GM19239 (cell line): Measurements from ENCODE around the gene PCARE.

Experiments used
- DNase-seq: peaks from one replicate; pipeline ENCODE4 v3.0.0; 2011; ENCODE audit warnings: low spot score; ENCODE audit not compliant: insufficient read length
- FAIRE-seq: peaks from 2 replicates; lab custom pipeline; 2011; peaks lifted over from hg19 to GRCh38; lab: Jason Lieb, UNC

The PCARE gene

DNA sequence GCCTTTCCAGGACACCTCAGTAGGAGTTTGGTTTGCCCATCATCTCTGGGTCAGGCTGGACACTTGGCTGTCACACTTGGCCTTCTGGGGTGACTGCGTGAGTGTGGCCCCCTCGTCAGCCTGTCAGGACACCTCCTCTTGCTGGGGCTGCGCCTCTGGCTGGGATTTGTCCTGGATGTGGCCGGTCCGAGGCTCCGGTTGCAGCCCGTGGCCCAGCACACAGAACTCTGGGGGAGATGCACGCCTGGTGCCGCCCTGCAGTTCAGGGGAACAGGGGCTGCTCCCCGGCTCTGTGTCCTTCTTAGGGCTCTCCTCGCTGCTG lies 9.6 kb downstream of the PCARE start:
- DNase-seq = no peak

DNA sequence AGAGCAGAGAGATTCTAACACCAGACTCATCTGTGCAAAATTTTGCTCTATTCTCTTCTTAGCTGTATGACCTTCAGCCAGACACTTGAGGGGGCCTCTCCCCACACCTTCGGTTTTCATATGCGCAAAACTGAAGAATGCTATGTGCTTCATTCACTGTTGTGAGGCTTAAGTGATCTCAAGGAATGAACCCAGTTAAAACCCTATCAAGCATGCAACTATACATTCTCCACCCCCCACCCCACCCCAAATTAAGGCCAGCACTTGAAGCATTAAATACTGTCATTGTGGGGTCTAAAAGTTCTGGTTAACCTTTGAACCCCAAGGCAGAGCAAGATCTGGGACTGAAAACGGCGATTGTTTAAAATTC lies 10.0 kb downstream of the PCARE start:
- FAIRE-seq (no peak), DNase-seq (no peak)

More for the DNA sequence above, 9.6 kb downstream of the PCARE start:
- no peak for FAIRE-seq

- no peak for FAIRE-seq
- DNase-seq = no peak
Observed at GRCh38 chr2:29063646-29064345, 10.5 kb downstream of the PCARE start.

- DNase-seq = no peak
- no peak for FAIRE-seq
Observed at GRCh38 chr2:29063056-29063455, 11.3 kb downstream of the PCARE start.

GRCh38 chr2:29062371-29062770 lies 12.0 kb downstream of the PCARE start:
- no peak for FAIRE-seq
- DNase-seq = no peak

GRCh38 chr2:29061616-29062015 lies 12.7 kb downstream of the PCARE start:
- no peak for FAIRE-seq

GRCh38 chr2:29061176-29061575 lies 13.1 kb downstream of the PCARE start:
- no peak for DNase-seq
- FAIRE-seq = no peak

More at GRCh38 chr2:29061616-29062015, 12.7 kb downstream of the PCARE start:
- DNase-seq = no peak

- FAIRE-seq (no peak), DNase-seq (no peak)
Observed at GRCh38 chr2:29060441-29060840, 13.9 kb downstream of the PCARE start.

GRCh38 chr2:29059624-29060023 lies 14.7 kb downstream of the PCARE start:
- DNase-seq (no peak), FAIRE-seq (no peak)

GRCh38 chr2:29057006-29057405 lies 17.3 kb downstream of the PCARE start:
- DNase-seq (no peak), FAIRE-seq (no peak)

DNA sequence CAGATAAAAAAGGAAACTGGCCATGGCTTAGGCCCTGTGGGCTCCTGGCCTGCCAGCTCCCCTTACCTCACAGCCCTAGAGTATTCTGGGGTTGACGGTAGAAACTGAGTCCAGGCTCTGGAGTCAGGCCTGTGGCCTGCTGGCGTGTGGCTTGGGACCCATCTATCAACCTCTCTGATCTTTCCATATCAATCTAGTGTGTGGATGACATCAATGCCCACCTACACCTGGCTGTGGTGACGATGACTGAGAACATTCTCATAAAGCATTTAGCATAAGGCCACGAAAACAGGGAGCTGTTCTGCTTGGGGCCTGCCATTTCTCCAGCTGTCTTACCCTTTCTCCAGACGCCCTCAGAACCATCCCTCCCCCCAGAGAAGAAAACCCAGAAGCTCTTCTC lies 17.9 kb downstream of the PCARE start:
- no peak for FAIRE-seq
- no peak for DNase-seq

- DNase-seq = no peak
- FAIRE-seq = no peak
Observed at GRCh38 chr2:29055601-29056000, 18.7 kb downstream of the PCARE start.

GRCh38 chr2:29054430-29054829 lies 19.9 kb downstream of the PCARE start:
- DNase-seq = no peak
- FAIRE-seq = no peak

GRCh38 chr2:29053670-29054400 lies 20.5 kb downstream of the PCARE start:
- FAIRE-seq (no peak), DNase-seq (no peak)

- DNase-seq (no peak), FAIRE-seq (no peak)
Observed at GRCh38 chr2:29053223-29053622, 21.1 kb downstream of the PCARE start.

- FAIRE-seq = no peak
Observed at GRCh38 chr2:29052807-29053206, 21.5 kb downstream of the PCARE start.

GRCh38 chr2:29051730-29052129 lies 22.6 kb downstream of the PCARE start:
- FAIRE-seq = no peak
- no peak for DNase-seq

More at GRCh38 chr2:29052807-29053206, 21.5 kb downstream of the PCARE start:
- no peak for DNase-seq

GRCh38 chr2:29050591-29050990 lies 23.7 kb downstream of the PCARE start:
- DNase-seq (no peak), FAIRE-seq (no peak)

- FAIRE-seq (no peak), DNase-seq (no peak)
Observed at GRCh38 chr2:29047083-29047845, 27.1 kb downstream of the PCARE start.

GRCh38 chr2:29046321-29046720 lies 28.0 kb downstream of the PCARE start:
- DNase-seq = no peak
- FAIRE-seq = no peak

DNA sequence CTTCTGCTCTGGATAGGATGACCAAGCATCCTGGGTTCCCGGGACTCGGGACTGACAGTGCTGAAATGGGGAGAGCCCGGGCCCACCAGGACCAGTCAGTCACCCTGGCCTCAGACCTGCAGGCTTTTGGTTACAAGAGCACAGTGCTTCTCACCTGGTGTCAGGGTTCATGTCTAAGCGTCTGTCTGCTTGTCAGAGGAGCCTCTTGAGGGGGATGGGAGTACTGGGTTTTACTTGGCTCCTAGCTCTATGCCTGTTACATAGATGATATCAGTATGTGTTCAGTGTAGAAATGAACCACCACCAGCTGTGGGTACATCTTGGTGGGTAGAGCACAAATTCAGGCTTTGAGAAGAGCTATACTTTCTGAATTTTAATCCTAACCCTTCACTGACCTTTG lies 29.9 kb downstream of the PCARE start:
- DNase-seq = no peak
- FAIRE-seq = no peak
